H1 (cell line): ENCODE data around the gene VSX2. TPM values are rescaled to one million over a fixed set of nuclear protein-coding genes. Genes with fewer than 3 reads are reported as not detected.
A peak's percentile ranks its signal among the peaks of the same experiment; 100 is the strongest.

ENCODE experiments used
- CTCF ChIA-PET: fragments of 300-600 bp; sonication (Branson Sonifier 250); formaldehyde crosslinking; loops from one replicate; lab custom pipeline; 2021; ENCODE audit not compliant: partially characterized antibody; lab: Charles Lee
- POLR2A ChIA-PET: fragments of 300-600 bp; sonication (Branson Sonifier 250); formaldehyde crosslinking; loops from one replicate; lab custom pipeline; 2021; ENCODE audit warnings: inconsistent platforms; ENCODE audit not compliant: partially characterized antibody; lab: Charles Lee
- DNase-seq, 2 experiments: peaks; one replicate each; pipeline versions ENCODE4 v3.0.0 to v3.0.0-alpha.2; 2010 to 2022; ENCODE audit warnings: low spot score in 2 of 2, low read depth in 1 of 2, mixed read lengths in 1 of 2
- FAIRE-seq: peaks from 2 replicates; lab custom pipeline; 2011; peaks lifted over from hg19 to GRCh38; lab: Jason Lieb, UNC
- H2AFZ ChIP-seq: 2 replicates; pipeline ENCODE4 v1.8.1; 2012; ENCODE audit warnings: low read length, inconsistent platforms
- H2AK5ac ChIP-seq: 2 replicates; pipeline ENCODE4 v1.6.1; 2013; ENCODE audit warnings: low read depth, low read length
- H2BK120ac ChIP-seq: replicated peaks from 2 replicates; pipeline ENCODE3; 2013; ENCODE audit warnings: low read depth, low read length, inconsistent platforms
- H2BK12ac ChIP-seq: 2 replicates; pipeline ENCODE4 v1.6.1; 2013; ENCODE audit warnings: low read depth, low read length
- H2BK15ac ChIP-seq: 2 replicates; pipeline ENCODE4 v1.6.1; 2013; ENCODE audit warnings: low read length
- H2BK20ac ChIP-seq: 2 replicates; pipeline ENCODE4 v1.6.1; 2013; ENCODE audit warnings: low read length
- H2BK5ac ChIP-seq: 2 replicates; pipeline ENCODE4 v1.6.1; 2013; ENCODE audit warnings: low read depth, low read length
- H3K14ac ChIP-seq: 2 replicates; pipeline ENCODE4 v1.6.1; 2013; ENCODE audit warnings: inconsistent platforms; ENCODE audit not compliant: insufficient read length
- H3K18ac ChIP-seq: 2 replicates; pipeline ENCODE4 v1.6.1; 2013; ENCODE audit warnings: low read length; ENCODE audit errors: extremely low read depth
- H3K23ac ChIP-seq: 2 replicates; pipeline ENCODE4 v1.6.1; 2013; ENCODE audit warnings: inconsistent platforms; ENCODE audit not compliant: insufficient read length
- H3K23me2 ChIP-seq: 2 replicates; pipeline ENCODE4 v1.6.1; 2013; ENCODE audit warnings: low read depth, low read length
- H3K27ac ChIP-seq: 2 replicates; pipeline ENCODE4 v1.6.1; 2011; ENCODE audit warnings: low read depth, low read length, inconsistent platforms
- H3K27me3 ChIP-seq, 4 experiments: replicated peaks in 1 of 4; 1 replicate in 1 of 4; 2 replicates in 3 of 4; pipeline versions ENCODE4 v1.6.1 to v1.8.1; 2011 to 2013; ENCODE audit warnings: low read length in 3 of 4, mild to moderate bottlenecking in 3 of 4, inconsistent platforms in 2 of 4, mixed read lengths in 2 of 4, moderate library complexity in 1 of 4; ENCODE audit not compliant: control insufficient read depth in 3 of 4, insufficient read depth in 3 of 4; ENCODE audit errors: extremely low read depth in 1 of 4
- H3K36me3 ChIP-seq, 4 experiments: 2 replicates each; pipeline versions ENCODE4 v1.6.1 to v1.8.1; 2011 to 2013; ENCODE audit warnings: mild to moderate bottlenecking in 4 of 4, low read length in 3 of 4, moderate library complexity in 2 of 4, control low read depth in 1 of 4, inconsistent platforms in 1 of 4; ENCODE audit not compliant: insufficient read depth in 4 of 4, control insufficient read depth in 2 of 4
- H3K4ac ChIP-seq: replicated peaks from 2 replicates; pipeline ENCODE3; 2013; ENCODE audit warnings: low read length, low read depth, mixed read lengths, inconsistent platforms; ENCODE audit not compliant: insufficient read length
- H3K4me1 ChIP-seq, 4 experiments: replicated peaks in 1 of 4; 1 replicate in 1 of 4; 2 replicates in 3 of 4; pipeline versions ENCODE4 v1.6.1 to v1.8.1; 2011 to 2013; ENCODE audit warnings: low read length in 3 of 4, inconsistent platforms in 2 of 4, mixed read lengths in 1 of 4; ENCODE audit not compliant: insufficient read depth in 4 of 4, control insufficient read depth in 3 of 4
- H3K4me2 ChIP-seq, 2 experiments: 2 replicates each; pipeline versions ENCODE4 v1.6.1 to v1.8.1; 2011 to 2013; ENCODE audit warnings: low read depth in 2 of 2, low read length in 2 of 2, control low read depth in 1 of 2, inconsistent platforms in 1 of 2, mild to moderate bottlenecking in 1 of 2; ENCODE audit not compliant: insufficient read depth in 1 of 2
- H3K4me3 ChIP-seq, 4 experiments: fragments of 200-600, 300-600 bp in 1 of 4; sonication (generic), shearing (Covaris generic), sonication (Bioruptor Twin) in 1 of 4; 2 replicates each; pipeline versions ENCODE4 v1.5.1 to v1.8.1; 2011 to 2016; ENCODE audit warnings: low read length in 4 of 4, low read depth in 3 of 4, control low read depth in 2 of 4, inconsistent platforms in 2 of 4, mild to moderate bottlenecking in 2 of 4, mixed read lengths in 1 of 4, moderate library complexity in 1 of 4; ENCODE audit not compliant: insufficient read depth in 2 of 4; ENCODE audit errors: extremely low read depth in 1 of 4
- H3K56ac ChIP-seq: replicated peaks from 2 replicates; pipeline ENCODE3; 2013; ENCODE audit warnings: low read depth, mild to moderate bottlenecking, mixed read lengths, low read length, inconsistent platforms; ENCODE audit not compliant: insufficient read length
- H3K79me1 ChIP-seq: 2 replicates; pipeline ENCODE4 v1.6.1; 2013; ENCODE audit warnings: low read depth, low read length, control low read depth
- H3K79me2 ChIP-seq, 2 experiments: 2 replicates each; pipeline versions ENCODE4 v1.6.1 to v1.8.1; 2012 to 2013; ENCODE audit warnings: low read length in 2 of 2, mild to moderate bottlenecking in 2 of 2, inconsistent platforms in 1 of 2; ENCODE audit not compliant: insufficient read depth in 2 of 2, control insufficient read depth in 1 of 2
- H3K9ac ChIP-seq, 4 experiments: replicated peaks in 1 of 4; 1 replicate in 1 of 4; 2 replicates in 3 of 4; pipeline versions ENCODE4 v1.6.1 to v1.8.1; 2011 to 2013; ENCODE audit warnings: low read depth in 3 of 4, low read length in 3 of 4, control low read depth in 2 of 4, mild to moderate bottlenecking in 2 of 4, moderate library complexity in 2 of 4, inconsistent platforms in 1 of 4; ENCODE audit errors: extremely low read depth in 1 of 4
- H3K9me3 ChIP-seq, 2 experiments: 2 replicates each; pipeline versions ENCODE4 v1.6.1 to v1.8.1; 2012 to 2013; ENCODE audit warnings: mild to moderate bottlenecking in 2 of 2, moderate library complexity in 2 of 2, control low read depth in 1 of 2, inconsistent platforms in 1 of 2, low read depth in 1 of 2, low read length in 1 of 2, mixed read lengths in 1 of 2; ENCODE audit not compliant: insufficient read depth in 2 of 2
- H4K20me1 ChIP-seq, 2 experiments: replicated peaks in 1 of 2; 2 replicates each; pipeline versions ENCODE3 to v1.8.1; 2011 to 2013; ENCODE audit warnings: inconsistent platforms in 2 of 2, low read length in 2 of 2, mild to moderate bottlenecking in 1 of 2; ENCODE audit not compliant: insufficient read depth in 2 of 2, control insufficient read depth in 1 of 2
- H4K5ac ChIP-seq: 2 replicates; pipeline ENCODE4 v1.6.1; 2013; ENCODE audit warnings: low read length, low read depth, mixed read lengths, inconsistent platforms; ENCODE audit not compliant: insufficient read length
- H4K8ac ChIP-seq: 2 replicates; pipeline ENCODE4 v1.8.0; 2013; ENCODE audit warnings: mild to moderate bottlenecking, moderate library complexity, low read length, inconsistent platforms; ENCODE audit not compliant: insufficient read depth; ENCODE audit errors: extremely low read depth
- H4K91ac ChIP-seq: replicated peaks from 2 replicates; pipeline ENCODE3; 2013; ENCODE audit warnings: low read length, mixed read lengths, inconsistent platforms; ENCODE audit not compliant: insufficient read length
- CBX8 ChIP-seq: fragments of 300-800, 300-1000 bp; sonication (generic); IDR thresholded peaks from 2 replicates; pipeline ENCODE4 v1.7.1; 2016; ENCODE audit warnings: low read depth, low read length, borderline replicate concordance
- CHD2 ChIP-seq: IDR thresholded peaks from 2 replicates; pipeline ENCODE4 v1.6.1; 2012; ENCODE audit warnings: low read length, improper control_type of control experiment
- EZH2 ChIP-seq: fragments of 200-600 bp; sonication (generic); IDR thresholded peaks from 2 replicates; pipeline ENCODE4 v1.7.1; 2012; ENCODE audit warnings: low read depth, mild to moderate bottlenecking, moderate library complexity, low read length, inconsistent platforms; ENCODE audit not compliant: severe bottlenecking
- FOSL1 ChIP-seq: IDR thresholded peaks from 2 replicates; pipeline ENCODE4 v1.6.1; 2011; ENCODE audit warnings: mild to moderate bottlenecking, low read depth, low read length, moderate library complexity; ENCODE audit not compliant: insufficient read depth
- JUN ChIP-seq: IDR thresholded peaks from 2 replicates; pipeline ENCODE4 v1.6.1; 2011; ENCODE audit warnings: low read depth, mild to moderate bottlenecking, improper control_type of control experiment, low read length
- JUND ChIP-seq: IDR thresholded peaks from 2 replicates; pipeline ENCODE4 v1.6.1; 2011; ENCODE audit warnings: mild to moderate bottlenecking, improper control_type of control experiment, low read length
- SRF ChIP-seq: IDR thresholded peaks from 2 replicates; pipeline ENCODE4 v1.6.1; 2011; ENCODE audit warnings: mild to moderate bottlenecking, low read depth, low read length, moderate library complexity
- TBP ChIP-seq: IDR thresholded peaks from 2 replicates; pipeline ENCODE4 v1.6.1; 2011; ENCODE audit warnings: low read depth, low read length, improper control_type of control experiment
- WGBS, 2 experiments: shearing (Covaris generic) in 1 of 2; methylation state at CpG; one replicate each; pipeline versions ENCODE4 v1.1.6 to v1.1.7; 2013 to 2015; ENCODE audit warnings: low lambda C conversion rate in 2 of 2, mixed read lengths in 2 of 2, inconsistent platforms in 1 of 2, low coverage in 1 of 2, missing lambda C conversion rate in 1 of 2; ENCODE audit not compliant: insufficient replicate concordance in 2 of 2, insufficient coverage in 1 of 2, insufficient read length in 1 of 2; ENCODE audit errors: extremely low coverage in 1 of 2, missing lambda C conversion rate in 1 of 2; 5-methylcytosine and 5-hydroxymethylcytosine counted together
- polyA plus RNA-seq, 7 experiments: library from polyadenylated mRNA; depleted of rRNA in 3 of 7; stranded (reverse) in 5 of 7; unstranded in 2 of 7; fragments of >200 nt in 5 of 7; fragments of 200-250 nt in 2 of 7; gene quantifications; 1 replicate in 5 of 7; 2 replicates in 1 of 7; 4 replicates in 1 of 7; pipeline versions ENCODE4 v1.2.1 to v1.2.3, GENCODE V29; 2011 to 2013; ENCODE audit warnings: missing spikeins in 2 of 7, mixed read lengths in 2 of 7
- total RNA-seq: library from RNA; stranded (reverse); fragmentation: NEBNext Ultra II Directional; extraction: Animal tissue kit (Norgen Biotek cat#: 25700); gene quantifications from 2 replicates; pipeline ENCODE4 v1.2.1, GENCODE V29; 2021
- TF ChIP-seq, protein P1 (sequence below), 3 experiments: IDR thresholded peaks; 1 replicate in 2 of 3; 2 replicates in 1 of 3; pipeline versions ENCODE4 v1.5.1 to v1.6.1; 2011; ENCODE audit warnings: low read length in 3 of 3, mild to moderate bottlenecking in 3 of 3, inconsistent platforms in 2 of 3, low read depth in 1 of 3, moderate library complexity in 1 of 3; ENCODE audit not compliant: insufficient read depth in 1 of 3; ENCODE audit errors: control extremely low read depth in 1 of 3
- TF ChIP-seq, protein P2 (sequence below): IDR thresholded peaks from 2 replicates; pipeline ENCODE4 v1.6.1; 2012; ENCODE audit warnings: inconsistent platforms

VSX2 gene
- total and polyA plus RNA-seq, 2 of the 8 experiments (the other 6 are each of a cell fraction or from before 2014, with no cell fraction given): 0.08 to 0.22 TPM

DNA sequence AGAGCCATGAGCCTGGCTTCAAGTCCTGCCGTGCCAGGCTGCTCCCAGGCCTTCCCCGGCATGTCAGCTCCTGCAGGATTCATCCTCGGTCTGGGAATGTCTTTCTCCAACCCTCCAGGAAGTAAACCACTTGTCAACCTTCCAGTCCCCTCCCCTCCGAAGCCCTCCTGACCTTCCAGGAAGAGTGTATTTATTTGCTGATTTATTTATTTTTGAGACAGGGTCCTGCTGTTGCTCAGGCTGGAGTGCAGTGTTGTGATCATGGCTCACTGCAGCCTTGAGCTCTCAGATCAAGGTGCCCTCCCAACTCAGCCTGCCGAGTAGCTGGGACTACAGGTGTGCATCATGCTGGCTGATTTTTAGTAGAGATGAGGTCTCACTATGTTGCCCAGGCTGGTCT lies 24.7 kb downstream of the VSX2 start:
- no peak overlapping the region for H3K4ac ChIP-seq
- no peak overlapping the region for H3K56ac ChIP-seq
- ChIA-PET POLR2A (interaction anchor here (1.0 to 2.0 kb wide), 2 partner anchors 13 to 17 kb away, joined by 3 to 6 read pairs; no protein-coding TSS in a partner anchor), CTCF (interaction anchor here (0.6 to 1.8 kb wide), 10 partner anchors 12 to 1227 kb away, joined by 3 to 9 read pairs (median 3); no protein-coding TSS in a partner anchor)
- H2BK12ac ChIP-seq: no peak overlapping the region
- H3K79me1 ChIP-seq: no peaks in the 10 kb centered on the region
- no peak overlapping the region for H2AK5ac ChIP-seq
- H4K8ac ChIP-seq: peak overlapping the region; percentile 6; the same call in 1 of the 2 replicates
- H3K23me2 ChIP-seq: no peaks in the 10 kb centered on the region
- no peak overlapping the region for H2BK5ac ChIP-seq
- no peak overlapping the region for H4K91ac ChIP-seq
- H3K36me3 ChIP-seq: no peaks in the 10 kb centered on the region
- H3K4me2 ChIP-seq: no peak overlapping the region
- DNase-seq (no peak), FAIRE-seq (no peak)
- H3K18ac ChIP-seq: no peak overlapping the region
- no peak overlapping the region for H4K5ac ChIP-seq
- H3K9ac ChIP-seq: no peak overlapping the region
- H3K4me1 ChIP-seq: peaks cover 0 to 3% (median 1%) of the 10 kb centered on the region in 4 experiments; a peak in 2 of 7 replicates
- TF ChIP-seq CHD2: no peak
- TF ChIP-seq TBP: no peak
- no peak for TF ChIP-seq FOSL1
- no peak for TF ChIP-seq JUN
- TF ChIP-seq, protein P1, sequence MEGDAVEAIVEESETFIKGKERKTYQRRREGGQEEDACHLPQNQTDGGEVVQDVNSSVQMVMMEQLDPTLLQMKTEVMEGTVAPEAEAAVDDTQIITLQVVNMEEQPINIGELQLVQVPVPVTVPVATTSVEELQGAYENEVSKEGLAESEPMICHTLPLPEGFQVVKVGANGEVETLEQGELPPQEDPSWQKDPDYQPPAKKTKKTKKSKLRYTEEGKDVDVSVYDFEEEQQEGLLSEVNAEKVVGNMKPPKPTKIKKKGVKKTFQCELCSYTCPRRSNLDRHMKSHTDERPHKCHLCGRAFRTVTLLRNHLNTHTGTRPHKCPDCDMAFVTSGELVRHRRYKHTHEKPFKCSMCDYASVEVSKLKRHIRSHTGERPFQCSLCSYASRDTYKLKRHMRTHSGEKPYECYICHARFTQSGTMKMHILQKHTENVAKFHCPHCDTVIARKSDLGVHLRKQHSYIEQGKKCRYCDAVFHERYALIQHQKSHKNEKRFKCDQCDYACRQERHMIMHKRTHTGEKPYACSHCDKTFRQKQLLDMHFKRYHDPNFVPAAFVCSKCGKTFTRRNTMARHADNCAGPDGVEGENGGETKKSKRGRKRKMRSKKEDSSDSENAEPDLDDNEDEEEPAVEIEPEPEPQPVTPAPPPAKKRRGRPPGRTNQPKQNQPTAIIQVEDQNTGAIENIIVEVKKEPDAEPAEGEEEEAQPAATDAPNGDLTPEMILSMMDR (IDR thresholded peaks at IDR 0.05; ENCODE audit: control extremely low read depth in 1 of 3, insufficient read depth in 1 of 3, low read depth in 1 of 3, low read length in 3 of 3): no peak
- TF ChIP-seq CBX8: no peak
- no peak for TF ChIP-seq SRF
- TF ChIP-seq, protein P2, sequence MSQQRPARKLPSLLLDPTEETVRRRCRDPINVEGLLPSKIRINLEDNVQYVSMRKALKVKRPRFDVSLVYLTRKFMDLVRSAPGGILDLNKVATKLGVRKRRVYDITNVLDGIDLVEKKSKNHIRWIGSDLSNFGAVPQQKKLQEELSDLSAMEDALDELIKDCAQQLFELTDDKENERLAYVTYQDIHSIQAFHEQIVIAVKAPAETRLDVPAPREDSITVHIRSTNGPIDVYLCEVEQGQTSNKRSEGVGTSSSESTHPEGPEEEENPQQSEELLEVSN: no peak
- TF ChIP-seq JUND: no peak
- TF ChIP-seq EZH2: no peak
- no peak overlapping the region for H3K4me3 ChIP-seq
- peaks cover 1 to 6% (median 6%) of the 10 kb centered on the region in 4 experiments for H3K27me3 ChIP-seq
- H3K79me2 ChIP-seq: no peaks in the 10 kb centered on the region
- H3K14ac ChIP-seq: no peak overlapping the region
- H3K23ac ChIP-seq: no peak overlapping the region
- H2BK120ac ChIP-seq: no peak overlapping the region
- 83% methylated on average over 5 of the region's 5 CpGs; no CpG with 5 or more reads in 1 of the 2 experiments for WGBS, 2 experiments
- no peak overlapping the region for H2BK20ac ChIP-seq
- H2AFZ ChIP-seq: no peak overlapping the region
- H4K20me1 ChIP-seq: no peaks in the 10 kb centered on the region
- no peak overlapping the region for H3K27ac ChIP-seq
- no peaks in the 10 kb centered on the region for H3K9me3 ChIP-seq
- no peak overlapping the region for H2BK15ac ChIP-seq
